ENCODE measurements around the gene SFXN2. TPM values are rescaled to one million over a fixed set of nuclear protein-coding genes. Genes with fewer than 3 reads are reported as not detected.

SFXN2 gene
- total RNA-seq, 1 experiment from 2014 or later = 21.2 TPM

Other genes with a start within 250 kb of the SFXN2 start
- gene ACTR1A, start 211.9 kb upstream of the SFXN2 start, total RNA-seq (2021) = 93.3 to 94.6 TPM (median 93.6 TPM) in 3 replicates
- gene SUFU, start 210.7 kb upstream of the SFXN2 start, total RNA-seq (2021) = 11.6 to 13.1 TPM (median 12.8 TPM) in 3 replicates
- gene TRIM8, start 70.2 kb upstream of the SFXN2 start, total RNA-seq (2021) = 36.3 to 40.3 TPM (median 36.8 TPM) in 3 replicates
- gene ARL3, start 239 bp upstream of the SFXN2 start, total RNA-seq (2021) = 13.3 to 16.1 TPM (median 15.6 TPM) in 3 replicates
- 25.9 to 26.8 TPM (median 26.4 TPM) in 3 replicates for gene WBP1L, start 29.3 kb downstream of the SFXN2 start, total RNA-seq (2021)
- 2.1 to 4.2 TPM (median 3.0 TPM) in 3 replicates for gene CYP17A1, start 122.8 kb downstream of the SFXN2 start, total RNA-seq (2021)
- 2.8 to 3.9 TPM (median 3.3 TPM) in 3 replicates for gene BORCS7, start 139.6 kb downstream of the SFXN2 start, total RNA-seq (2021)
- 8.8 to 10.4 TPM (median 9.3 TPM) in 3 replicates for gene AS3MT, start 154.8 kb downstream of the SFXN2 start, total RNA-seq (2021)
- gene CNNM2, start 203.7 kb downstream of the SFXN2 start, total RNA-seq (2021) = 23.5 to 28.0 TPM (median 27.0 TPM) in 3 replicates